Measurements from ENCODE around the gene ACER2.

GRCh38 chr9:19397845-19398244 is 11.0 kb upstream of the ACER2 start:
- TF ChIP-seq CTCF (IDR thresholded peaks at IDR 0.05 in 4 of 5, conservative IDR thresholded peaks at IDR 0.05 in 1 of 5) (no peak), POLR2A (IDR thresholded peaks at IDR 0.05) (no peak)

All from gastrocnemius medialis (tissue), 4 donors.